Ammon's horn (tissue), 1 donor: ENCODE measurements around the gene KIAA1217.

Source experiments
- DNase-seq: peaks from one replicate; pipeline ENCODE4 v3.0.0-alpha.2; 2016; ENCODE audit warnings: low spot score

Gene KIAA1217

GRCh38 chr10:24596217-24596930 lies 387.4 kb downstream of the KIAA1217 start:
- DNase-seq, result no peak

GRCh38 chr10:24597426-24597825 lies 388.5 kb downstream of the KIAA1217 start:
- no peak for DNase-seq
